ENCODE results near the gene PTPRT.

DNA sequence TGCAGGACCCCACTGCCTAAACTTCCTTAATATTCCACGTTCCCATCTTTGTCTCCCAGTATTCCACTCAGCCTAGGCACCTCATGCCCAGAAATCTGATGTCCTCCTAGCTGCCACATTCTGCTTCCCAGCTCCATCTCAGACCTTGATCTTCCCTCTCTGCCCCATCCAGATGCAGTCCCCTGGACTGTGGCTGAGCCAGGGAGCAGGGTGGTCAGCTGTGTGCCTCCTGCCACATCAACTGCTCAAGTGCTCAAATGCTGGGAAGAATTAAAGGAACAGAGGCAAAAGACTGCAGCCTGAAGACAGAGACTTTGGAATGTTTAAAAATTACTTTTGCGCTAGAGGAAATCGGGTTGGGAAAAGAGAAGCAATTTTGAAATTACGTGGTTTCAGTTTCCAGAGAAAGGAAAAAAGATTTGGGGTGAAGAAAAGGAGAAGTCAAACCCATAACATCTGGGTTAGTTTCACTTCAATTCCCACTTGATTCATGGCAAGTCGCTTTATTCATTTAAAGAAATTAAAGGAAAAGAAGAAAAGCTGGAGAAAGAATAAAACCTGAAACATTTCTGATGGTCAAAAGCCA, 704.8 kb downstream of the PTPRT start:
- TF ChIP-seq, protein P1, sequence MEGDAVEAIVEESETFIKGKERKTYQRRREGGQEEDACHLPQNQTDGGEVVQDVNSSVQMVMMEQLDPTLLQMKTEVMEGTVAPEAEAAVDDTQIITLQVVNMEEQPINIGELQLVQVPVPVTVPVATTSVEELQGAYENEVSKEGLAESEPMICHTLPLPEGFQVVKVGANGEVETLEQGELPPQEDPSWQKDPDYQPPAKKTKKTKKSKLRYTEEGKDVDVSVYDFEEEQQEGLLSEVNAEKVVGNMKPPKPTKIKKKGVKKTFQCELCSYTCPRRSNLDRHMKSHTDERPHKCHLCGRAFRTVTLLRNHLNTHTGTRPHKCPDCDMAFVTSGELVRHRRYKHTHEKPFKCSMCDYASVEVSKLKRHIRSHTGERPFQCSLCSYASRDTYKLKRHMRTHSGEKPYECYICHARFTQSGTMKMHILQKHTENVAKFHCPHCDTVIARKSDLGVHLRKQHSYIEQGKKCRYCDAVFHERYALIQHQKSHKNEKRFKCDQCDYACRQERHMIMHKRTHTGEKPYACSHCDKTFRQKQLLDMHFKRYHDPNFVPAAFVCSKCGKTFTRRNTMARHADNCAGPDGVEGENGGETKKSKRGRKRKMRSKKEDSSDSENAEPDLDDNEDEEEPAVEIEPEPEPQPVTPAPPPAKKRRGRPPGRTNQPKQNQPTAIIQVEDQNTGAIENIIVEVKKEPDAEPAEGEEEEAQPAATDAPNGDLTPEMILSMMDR (IDR thresholded peaks at IDR 0.05), result no peak
- TF ChIP-seq TCF7L2 (IDR thresholded peaks at IDR 0.05; ENCODE audit: low read depth, low read length) (no peak), SIN3A (IDR thresholded peaks at IDR 0.05; ENCODE audit: borderline replicate concordance, insufficient read depth, low read depth, low read length) (no peak)
- TF ChIP-seq, protein P2, sequence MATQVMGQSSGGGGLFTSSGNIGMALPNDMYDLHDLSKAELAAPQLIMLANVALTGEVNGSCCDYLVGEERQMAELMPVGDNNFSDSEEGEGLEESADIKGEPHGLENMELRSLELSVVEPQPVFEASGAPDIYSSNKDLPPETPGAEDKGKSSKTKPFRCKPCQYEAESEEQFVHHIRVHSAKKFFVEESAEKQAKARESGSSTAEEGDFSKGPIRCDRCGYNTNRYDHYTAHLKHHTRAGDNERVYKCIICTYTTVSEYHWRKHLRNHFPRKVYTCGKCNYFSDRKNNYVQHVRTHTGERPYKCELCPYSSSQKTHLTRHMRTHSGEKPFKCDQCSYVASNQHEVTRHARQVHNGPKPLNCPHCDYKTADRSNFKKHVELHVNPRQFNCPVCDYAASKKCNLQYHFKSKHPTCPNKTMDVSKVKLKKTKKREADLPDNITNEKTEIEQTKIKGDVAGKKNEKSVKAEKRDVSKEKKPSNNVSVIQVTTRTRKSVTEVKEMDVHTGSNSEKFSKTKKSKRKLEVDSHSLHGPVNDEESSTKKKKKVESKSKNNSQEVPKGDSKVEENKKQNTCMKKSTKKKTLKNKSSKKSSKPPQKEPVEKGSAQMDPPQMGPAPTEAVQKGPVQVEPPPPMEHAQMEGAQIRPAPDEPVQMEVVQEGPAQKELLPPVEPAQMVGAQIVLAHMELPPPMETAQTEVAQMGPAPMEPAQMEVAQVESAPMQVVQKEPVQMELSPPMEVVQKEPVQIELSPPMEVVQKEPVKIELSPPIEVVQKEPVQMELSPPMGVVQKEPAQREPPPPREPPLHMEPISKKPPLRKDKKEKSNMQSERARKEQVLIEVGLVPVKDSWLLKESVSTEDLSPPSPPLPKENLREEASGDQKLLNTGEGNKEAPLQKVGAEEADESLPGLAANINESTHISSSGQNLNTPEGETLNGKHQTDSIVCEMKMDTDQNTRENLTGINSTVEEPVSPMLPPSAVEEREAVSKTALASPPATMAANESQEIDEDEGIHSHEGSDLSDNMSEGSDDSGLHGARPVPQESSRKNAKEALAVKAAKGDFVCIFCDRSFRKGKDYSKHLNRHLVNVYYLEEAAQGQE (IDR thresholded peaks at IDR 0.05; ENCODE audit: insufficient read depth in 1 of 2, low read depth in 2 of 2, low read length in 1 of 2), result no peak

All from Panc1 (cell line).